GM19372 (cell line): ENCODE data around the gene ARHGEF28.

ENCODE experiments used
- ATAC-seq: cut with Tn5 transposase; IDR thresholded peaks from one replicate; pipeline ENCODE4 v1.9.1; 2021; ENCODE audit warnings: mild to moderate bottlenecking, low read depth, moderate library complexity; ENCODE audit not compliant: unreplicated experiment

ARHGEF28 gene

DNA sequence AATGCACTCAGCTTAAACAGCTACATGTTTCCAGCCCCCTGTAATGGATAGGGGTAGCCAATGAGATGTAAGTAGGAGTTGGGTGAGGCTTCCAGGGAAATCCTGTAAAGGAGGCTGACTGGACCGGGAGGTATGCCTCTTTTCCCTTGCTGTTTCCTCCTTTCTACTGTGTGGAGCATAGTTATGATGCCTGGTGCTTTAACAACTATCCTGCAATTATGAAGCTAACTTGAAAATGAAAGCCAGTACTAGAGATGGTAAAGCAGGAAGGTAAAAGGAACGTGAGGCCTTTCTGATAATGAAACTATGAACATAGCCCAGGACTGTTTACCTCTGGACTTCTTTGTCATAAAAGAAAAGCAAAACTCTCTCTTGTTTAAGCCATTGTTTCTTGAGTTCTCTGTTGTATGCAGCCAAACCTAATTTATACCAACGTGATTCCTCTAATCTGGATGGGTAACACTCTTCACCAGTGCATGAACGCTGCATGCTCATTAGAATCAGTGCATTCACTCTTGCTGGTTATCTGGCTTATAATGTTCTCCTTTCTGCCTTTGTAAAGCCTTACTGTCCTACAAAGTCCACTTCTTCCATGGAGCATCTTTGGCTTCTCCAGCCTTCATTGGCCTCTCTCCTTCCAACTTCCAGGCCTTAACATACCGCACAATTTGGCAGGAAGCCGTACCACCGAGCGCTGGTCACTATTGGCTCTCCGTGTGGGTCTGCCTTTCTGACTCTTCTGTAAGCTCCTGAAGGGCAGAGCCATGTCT, 8.3 kb upstream of the ARHGEF28 start:
- ATAC-seq = no peak

DNA sequence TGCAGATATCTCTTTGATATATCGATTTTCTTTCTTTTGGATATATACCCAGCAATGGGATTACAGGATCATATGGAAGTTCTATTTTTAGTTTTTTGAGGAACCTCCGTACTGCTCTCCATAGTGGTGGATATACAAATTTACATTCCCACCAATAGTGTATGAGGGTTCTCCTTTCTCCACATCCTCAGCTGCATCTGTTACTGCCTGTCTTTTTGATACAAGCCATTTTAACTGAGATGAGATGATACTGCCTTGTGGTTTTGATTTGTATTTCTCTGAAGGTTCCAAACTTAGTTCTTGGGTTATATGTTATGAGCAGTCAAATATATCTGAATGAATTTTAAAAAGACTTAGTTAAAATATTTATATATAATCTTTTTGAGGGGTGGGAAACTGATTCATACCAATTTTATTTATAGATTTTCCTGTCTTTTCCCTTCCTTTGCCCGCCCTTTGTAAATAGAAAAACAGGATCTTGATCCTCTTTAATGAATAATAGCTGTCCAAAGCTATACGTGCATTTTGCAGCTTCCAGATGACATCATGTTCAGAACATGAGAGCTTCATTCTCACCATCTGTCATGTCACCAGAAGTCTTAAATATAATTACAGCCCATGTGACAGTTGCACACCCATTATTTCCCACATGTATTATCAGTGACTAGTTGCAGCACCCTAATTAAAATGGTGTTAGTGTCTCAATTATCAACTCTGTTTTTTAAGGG, 6.2 kb upstream of the ARHGEF28 start:
- no peak for ATAC-seq

DNA sequence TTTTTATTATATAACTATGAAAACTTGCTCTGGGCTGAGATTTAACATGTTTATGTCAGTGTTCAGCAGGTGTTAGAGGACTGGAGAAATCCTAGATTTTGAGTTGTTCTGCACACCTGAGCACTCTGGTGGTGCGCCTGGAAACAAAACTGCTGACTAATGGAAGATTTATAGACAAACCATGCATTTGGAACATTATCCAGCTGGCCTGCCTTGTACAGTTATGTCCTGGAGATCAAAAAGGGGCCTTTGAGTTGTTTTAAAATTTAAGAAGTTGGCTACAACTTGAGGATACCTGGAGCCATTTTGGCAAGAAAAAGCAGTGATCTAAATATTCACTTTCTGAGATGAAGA, 5.7 kb upstream of the ARHGEF28 start:
- ATAC-seq = no peak

GRCh38 chr5:73623060-73623459, 2.9 kb upstream of the ARHGEF28 start:
- no peak for ATAC-seq

GRCh38 chr5:73623901-73624404, 2.0 kb upstream of the ARHGEF28 start:
- no peak for ATAC-seq

DNA sequence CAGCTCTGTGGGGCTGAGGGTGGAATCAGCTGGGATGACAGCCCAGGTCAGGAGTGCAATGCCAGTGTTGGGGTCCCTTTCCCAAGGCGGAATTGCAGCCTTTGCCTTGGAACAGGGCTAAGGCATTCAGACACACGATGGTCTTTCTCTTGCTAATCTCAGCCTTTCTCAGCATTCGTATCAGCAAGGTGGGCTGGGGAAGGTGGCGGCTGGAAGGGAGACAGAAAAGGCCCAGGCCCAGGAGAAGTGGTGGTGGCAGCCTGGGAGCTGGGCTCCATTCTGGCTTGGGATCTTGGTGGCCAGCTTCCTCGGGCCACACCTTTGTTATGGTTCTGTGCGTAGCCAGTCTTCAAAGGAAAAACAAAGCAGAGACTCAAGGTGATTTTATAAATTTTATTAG, 1.1 kb upstream of the ARHGEF28 start:
- ATAC-seq = no peak

- ATAC-seq = no peak
Observed at GRCh38 chr5:73625372-73625943, 538 bp upstream of the ARHGEF28 start.

DNA sequence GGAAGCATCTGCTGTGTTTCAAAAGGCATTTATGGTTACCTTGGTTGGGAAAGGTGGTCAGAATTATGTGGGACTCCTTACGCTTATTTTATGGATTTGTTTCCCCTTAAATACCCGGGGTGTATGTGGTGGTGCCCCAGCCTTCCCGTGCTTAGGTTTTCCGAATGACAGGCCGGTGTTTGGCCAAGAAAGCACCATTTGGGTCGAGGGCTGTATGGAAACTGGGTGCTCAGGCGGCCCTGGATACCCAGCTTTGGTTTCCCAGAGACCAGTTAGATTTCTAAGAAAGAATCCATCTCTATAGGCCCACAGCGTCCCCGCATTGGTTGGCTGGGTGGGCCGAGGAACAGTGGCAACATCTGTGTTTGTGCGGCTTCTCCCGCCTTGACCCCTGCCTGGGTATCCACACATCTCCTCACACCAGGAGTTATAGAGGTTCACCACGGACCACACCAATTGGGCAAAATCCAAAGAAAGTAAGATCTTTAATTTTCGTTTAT, 868 bp downstream of the ARHGEF28 start:
- no peak for ATAC-seq

DNA sequence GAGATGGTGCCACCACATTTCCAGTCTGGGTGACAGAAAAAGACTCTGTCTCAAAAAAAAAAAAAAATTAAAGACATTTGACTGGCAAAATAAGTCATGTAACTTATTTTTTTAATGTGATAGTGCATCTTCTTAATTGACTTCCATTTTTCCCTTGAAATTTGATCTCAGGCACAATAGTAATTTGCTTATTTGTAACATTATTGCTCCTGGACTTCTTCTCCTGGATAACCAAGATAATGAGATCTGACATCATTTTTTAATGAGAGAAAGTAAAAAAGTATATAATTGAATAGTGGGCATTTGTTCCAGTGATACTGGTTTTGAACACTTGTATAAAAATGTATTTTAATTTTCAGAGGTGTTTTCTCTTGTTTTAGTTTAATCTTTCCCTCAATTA, 3.5 kb downstream of the ARHGEF28 start:
- ATAC-seq = no peak

DNA sequence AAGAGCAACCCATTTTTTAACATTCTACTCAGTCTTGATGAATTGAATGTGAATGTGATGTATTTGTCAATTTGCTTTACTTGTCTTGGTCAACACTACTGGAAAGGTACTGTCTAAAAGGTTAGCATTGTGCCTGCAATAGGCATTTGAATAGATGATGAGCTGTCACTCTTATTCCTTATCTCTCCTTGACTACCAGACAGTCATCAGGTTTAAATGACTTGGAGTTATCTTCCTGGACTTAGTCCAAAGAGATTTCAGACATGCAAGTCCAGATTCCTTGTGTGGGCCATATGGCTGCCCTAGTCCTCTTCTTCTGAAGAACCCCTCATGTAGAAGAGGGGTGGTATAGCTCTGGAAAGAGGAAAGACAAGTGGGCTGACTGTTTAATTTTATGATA, 4.8 kb downstream of the ARHGEF28 start:
- no peak for ATAC-seq

GRCh38 chr5:73631500-73631899, 5.5 kb downstream of the ARHGEF28 start:
- no peak for ATAC-seq

- no peak for ATAC-seq
Observed at GRCh38 chr5:73633060-73633459, 7.1 kb downstream of the ARHGEF28 start.

- ATAC-seq = no peak
Observed at GRCh38 chr5:73636408-73636807, 10.4 kb downstream of the ARHGEF28 start.

DNA sequence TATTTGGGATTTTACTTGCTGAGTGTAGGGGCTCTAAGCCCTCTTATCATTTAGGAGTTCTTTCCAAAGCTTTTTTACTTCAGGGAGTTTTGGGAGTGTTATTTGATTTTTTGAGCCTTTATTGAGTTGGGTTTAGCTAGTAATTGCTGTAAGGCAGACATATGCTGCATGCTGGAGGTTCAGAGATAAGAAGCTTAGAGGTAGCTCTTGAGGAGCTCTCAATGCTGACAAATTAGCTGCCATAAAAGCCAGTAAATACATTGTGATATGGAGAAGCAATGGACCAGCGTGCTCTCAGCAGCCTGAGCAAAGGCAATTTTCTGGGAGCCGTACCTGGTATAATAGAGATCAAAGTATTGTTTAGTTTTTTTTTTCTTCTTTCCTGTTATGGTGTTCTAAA, 11.6 kb downstream of the ARHGEF28 start:
- ATAC-seq = no peak

GRCh38 chr5:73638344-73639095, 12.5 kb downstream of the ARHGEF28 start:
- no peak for ATAC-seq

DNA sequence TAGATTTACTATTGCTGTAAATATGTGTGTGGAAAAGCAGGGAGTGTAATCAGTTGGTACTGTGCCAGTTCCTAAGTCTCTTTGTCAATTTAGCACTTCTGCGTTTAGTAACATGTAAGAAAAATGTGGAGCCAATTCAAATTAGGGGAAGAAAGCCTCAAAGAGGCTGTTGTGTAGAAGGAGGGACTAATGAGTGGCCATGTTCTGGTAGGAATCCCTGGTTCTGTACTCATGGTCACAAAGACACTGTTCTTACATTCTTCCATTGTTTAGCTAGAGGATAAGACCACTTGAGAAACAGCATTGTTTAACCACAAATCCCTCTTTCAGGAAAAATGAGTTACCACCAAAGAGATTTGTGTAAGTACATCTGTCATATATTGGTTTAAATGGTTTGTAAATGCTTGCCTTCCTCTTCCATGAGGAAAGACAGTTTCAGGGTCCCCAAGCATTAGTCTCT, 14.9 kb downstream of the ARHGEF28 start:
- ATAC-seq = no peak

GRCh38 chr5:73641811-73642210, 15.8 kb downstream of the ARHGEF28 start:
- no peak for ATAC-seq

DNA sequence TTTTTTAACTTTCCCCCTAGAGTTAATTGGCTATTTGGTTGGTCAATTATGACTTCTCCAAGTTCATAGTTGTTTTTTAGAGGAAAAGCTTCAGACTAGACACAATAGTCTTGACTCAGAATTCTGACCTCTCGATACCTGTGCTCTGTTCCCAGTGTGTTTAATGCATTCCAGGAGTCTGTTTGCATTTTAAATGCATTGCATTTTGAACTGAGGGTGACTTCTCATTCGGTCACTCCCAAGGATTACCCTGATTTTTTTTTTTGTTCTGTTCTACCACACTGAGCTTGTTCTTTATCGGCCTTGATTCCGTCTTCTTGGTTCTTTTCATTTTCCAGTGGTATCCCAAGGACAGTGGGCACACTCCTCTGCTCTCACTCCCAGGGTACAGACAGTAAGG, 16.3 kb downstream of the ARHGEF28 start:
- no peak for ATAC-seq

GRCh38 chr5:73644385-73644963, 18.5 kb downstream of the ARHGEF28 start:
- ATAC-seq = no peak

DNA sequence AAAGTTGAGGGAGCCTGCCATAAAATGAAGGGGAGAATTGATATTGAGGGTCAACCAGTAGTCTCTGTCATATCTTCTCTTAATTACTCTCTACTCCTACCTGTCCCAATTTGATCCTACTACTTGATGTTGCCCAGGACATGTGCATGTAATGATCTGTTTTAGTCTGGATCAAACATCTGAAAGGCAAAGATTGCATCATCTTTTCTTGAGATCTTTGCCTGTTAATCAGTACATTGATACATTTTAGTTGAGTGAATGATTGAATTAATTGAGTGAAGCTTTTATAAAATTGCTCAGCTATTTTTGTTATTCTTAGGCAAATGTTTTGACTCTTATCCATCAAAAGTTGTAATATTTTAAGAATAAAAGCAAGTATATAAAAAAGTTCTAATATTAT, 21.7 kb downstream of the ARHGEF28 start:
- ATAC-seq = no peak
